HUES64 (cell line): ENCODE data around the gene SCAPER.

Experiments used
- H3K27ac ChIP-seq: 2 replicates; pipeline ENCODE4 v1.7.0; 2013; ENCODE audit warnings: low read depth, low read length, inconsistent platforms
- H3K27me3 ChIP-seq: 2 replicates; pipeline ENCODE4 v1.6.1; 2013; ENCODE audit warnings: mild to moderate bottlenecking, low read length; ENCODE audit not compliant: insufficient read depth
- H3K36me3 ChIP-seq: 2 replicates; pipeline ENCODE4 v1.6.1; 2013; ENCODE audit warnings: mild to moderate bottlenecking, low read length; ENCODE audit not compliant: insufficient read depth
- H3K4me1 ChIP-seq: 2 replicates; pipeline ENCODE4 v1.6.1; 2013; ENCODE audit warnings: mild to moderate bottlenecking, low read length, moderate library complexity; ENCODE audit not compliant: insufficient read depth
- H3K4me3 ChIP-seq: 2 replicates; pipeline ENCODE4 v1.5.1; 2013; ENCODE audit warnings: mild to moderate bottlenecking, low read length, moderate library complexity
- H3K9ac ChIP-seq: 2 replicates; pipeline ENCODE4 v1.6.1; 2013; ENCODE audit warnings: mild to moderate bottlenecking, low read depth, low read length
- H3K9me3 ChIP-seq: 2 replicates; pipeline ENCODE4 v1.6.1; 2013; ENCODE audit warnings: low read depth, low read length; ENCODE audit not compliant: insufficient read depth
- WGBS: fragments of 150-250, 120-280 bp; methylation state at CpG from one replicate; pipeline ENCODE4 v1.1.7; 2013; ENCODE audit warnings: missing lambda C conversion rate; 5-methylcytosine and 5-hydroxymethylcytosine counted together

SCAPER gene

DNA sequence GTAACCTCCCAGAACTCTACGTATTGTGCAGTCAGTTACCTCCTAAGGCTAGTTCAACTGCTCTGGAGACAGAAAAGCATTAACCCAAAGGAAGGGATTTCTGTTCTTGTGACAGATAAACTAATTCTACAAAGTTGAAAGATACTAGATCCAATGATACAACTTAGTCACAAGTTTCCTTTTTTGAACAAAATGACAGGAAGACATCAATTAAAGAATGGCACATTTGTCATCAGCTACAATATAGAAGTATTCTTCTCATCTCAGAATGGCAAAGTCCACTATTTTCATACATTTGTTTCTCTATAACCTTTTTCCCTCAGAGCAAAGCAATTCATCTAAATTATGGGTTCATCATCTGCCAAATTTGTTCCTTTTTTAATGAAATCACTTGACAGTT, 524.9 kb downstream of the SCAPER start:
- peaks cover 12% of the 10 kb centered on the region; the same call in 1 of the 2 replicates for H3K4me1 ChIP-seq
- no peaks in the 10 kb centered on the region for H3K9me3 ChIP-seq
- H3K9ac ChIP-seq, result no peak overlapping the region
- H3K4me3 ChIP-seq, result no peak overlapping the region
- no peaks in the 10 kb centered on the region for H3K27me3 ChIP-seq
- 100% methylated on average over 1 of the region's 1 CpG for WGBS
- no peaks in the 10 kb centered on the region for H3K36me3 ChIP-seq
- no peak overlapping the region for H3K27ac ChIP-seq

DNA sequence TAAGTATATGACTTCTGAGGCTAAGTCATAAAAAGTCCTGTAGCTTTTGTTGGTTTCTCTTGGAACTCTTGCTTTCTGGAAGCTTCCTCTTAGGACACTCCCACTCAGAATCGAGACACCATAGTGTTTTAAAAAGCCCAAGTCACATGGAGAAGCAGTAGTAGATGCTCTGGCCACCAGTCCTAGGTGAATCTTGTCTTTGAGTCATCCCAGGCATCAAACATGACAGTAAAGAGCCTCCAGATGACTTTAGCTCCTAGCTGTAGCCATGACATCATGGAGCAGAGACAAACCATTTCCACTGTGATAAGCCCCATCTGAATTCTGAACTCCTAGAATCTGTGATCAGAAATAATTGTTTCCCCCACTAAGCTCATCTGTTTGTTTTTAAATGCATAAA, 526.4 kb downstream of the SCAPER start:
- Histone ChIP-seq H3K9ac (no peak overlapping the region), H3K27me3 (no peaks in the 10 kb centered on the region), H3K4me3 (no peak overlapping the region), H3K36me3 (no peaks in the 10 kb centered on the region), H3K4me1 (peaks cover 12% of the 10 kb centered on the region; the same call in 1 of the 2 replicates), H3K9me3 (no peaks in the 10 kb centered on the region), H3K27ac (no peak overlapping the region)
- 83% methylated on average over 1 of the region's 1 CpG for WGBS

DNA sequence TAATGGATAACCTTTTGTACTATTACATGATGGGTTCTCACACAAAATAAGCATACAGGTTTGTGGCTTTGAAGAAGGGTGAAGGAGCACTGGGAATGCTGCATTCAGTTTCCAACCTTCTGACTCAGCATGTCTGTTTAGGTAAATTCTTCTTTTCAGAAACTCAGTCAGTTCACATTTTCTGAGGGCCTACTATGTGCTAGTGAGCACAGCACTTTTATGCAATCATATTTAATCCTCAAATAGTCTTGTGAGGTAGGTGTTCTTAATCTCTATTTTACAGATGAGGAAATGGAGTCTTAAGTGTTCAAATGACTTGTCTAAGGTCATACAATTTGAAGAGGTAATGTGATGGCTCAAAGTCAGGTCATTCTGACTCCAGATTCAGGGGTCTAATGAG, 527.4 kb downstream of the SCAPER start:
- Histone ChIP-seq H3K27ac (no peak overlapping the region), H3K4me1 (peaks cover 12% of the 10 kb centered on the region; the same call in 1 of the 2 replicates)

DNA sequence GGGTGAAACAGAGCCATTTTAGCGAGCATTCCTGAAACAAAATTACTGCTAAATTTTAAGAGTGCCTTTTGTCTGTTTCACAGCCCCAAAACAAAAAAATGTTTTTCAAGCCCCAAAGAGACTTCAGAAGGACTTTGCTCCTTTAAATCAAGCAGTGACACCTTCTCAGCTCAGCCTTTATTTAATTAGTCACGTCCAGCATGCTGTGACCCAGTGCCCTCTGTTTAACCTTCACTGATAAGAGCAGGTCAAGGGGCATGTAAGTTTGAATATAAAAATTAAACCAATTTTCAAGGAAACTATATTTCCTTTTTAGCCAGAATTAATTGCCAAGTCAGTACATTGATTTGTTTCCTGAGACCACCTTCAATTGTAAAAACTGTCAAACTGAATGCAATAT, 527.9 kb downstream of the SCAPER start:
- Histone ChIP-seq H3K9me3 (no peaks in the 10 kb centered on the region), H3K9ac (no peak overlapping the region), H3K27me3 (no peaks in the 10 kb centered on the region), H3K4me3 (no peak overlapping the region), H3K36me3 (no peaks in the 10 kb centered on the region), H3K27ac (no peak overlapping the region), H3K4me1 (peaks cover 12% of the 10 kb centered on the region; the same call in 1 of the 2 replicates)
- WGBS, result 74% methylated on average over 2 of the region's 2 CpGs

More for the DNA sequence above, 527.4 kb downstream of the SCAPER start:
- H3K27me3 ChIP-seq, result no peaks in the 10 kb centered on the region
- no peaks in the 10 kb centered on the region for H3K36me3 ChIP-seq
- H3K4me3 ChIP-seq, result no peak overlapping the region
- no peak overlapping the region for H3K9ac ChIP-seq
- no peaks in the 10 kb centered on the region for H3K9me3 ChIP-seq

DNA sequence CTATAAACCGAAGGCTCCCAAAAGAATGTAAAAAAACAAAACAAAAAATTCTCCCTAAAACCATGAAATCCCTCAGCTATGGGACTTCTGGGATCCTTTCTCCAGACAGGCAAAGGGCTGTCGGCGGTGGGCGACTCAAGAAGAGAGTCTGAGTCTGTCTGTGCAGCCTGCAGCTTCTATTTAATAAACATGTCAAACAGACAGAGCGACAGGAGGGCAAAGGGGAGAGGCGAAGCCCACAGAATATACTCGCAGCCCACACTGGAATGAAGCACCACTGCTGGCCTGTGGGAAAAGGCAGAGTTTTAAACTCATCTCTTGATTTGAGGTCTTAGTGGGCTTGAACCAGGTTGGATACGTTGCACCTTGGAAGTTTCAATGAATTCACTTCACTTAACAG, 528.3 kb downstream of the SCAPER start:
- Histone ChIP-seq H3K36me3 (no peaks in the 10 kb centered on the region), H3K9ac (no peak overlapping the region), H3K9me3 (no peaks in the 10 kb centered on the region), H3K27me3 (no peaks in the 10 kb centered on the region), H3K4me1 (peaks cover 12% of the 10 kb centered on the region; the same call in 1 of the 2 replicates), H3K4me3 (no peak overlapping the region), H3K27ac (no peak overlapping the region)
- 89% methylated on average over 8 of the region's 8 CpGs for WGBS

DNA sequence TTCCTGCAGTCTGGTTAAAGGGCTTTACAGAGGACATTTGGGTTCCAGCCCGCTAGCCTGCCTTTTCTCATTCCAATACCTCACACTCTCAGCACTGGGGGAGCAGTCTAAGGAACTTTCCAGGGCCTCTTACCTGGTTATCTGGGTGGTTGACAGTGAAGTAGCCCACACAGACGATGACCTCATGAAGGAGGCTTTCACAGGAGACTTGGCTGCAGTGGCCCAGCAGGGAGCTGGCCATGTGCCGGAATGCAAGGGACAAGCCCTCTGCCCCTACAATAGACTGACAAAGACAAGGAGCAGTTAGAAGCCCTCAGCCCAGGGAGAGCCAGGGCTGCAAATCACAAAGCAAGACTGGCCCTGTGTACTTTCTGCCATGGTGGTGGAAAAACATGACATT, 529.1 kb downstream of the SCAPER start:
- peaks cover 12% of the 10 kb centered on the region; the same call in 1 of the 2 replicates for H3K4me1 ChIP-seq

DNA sequence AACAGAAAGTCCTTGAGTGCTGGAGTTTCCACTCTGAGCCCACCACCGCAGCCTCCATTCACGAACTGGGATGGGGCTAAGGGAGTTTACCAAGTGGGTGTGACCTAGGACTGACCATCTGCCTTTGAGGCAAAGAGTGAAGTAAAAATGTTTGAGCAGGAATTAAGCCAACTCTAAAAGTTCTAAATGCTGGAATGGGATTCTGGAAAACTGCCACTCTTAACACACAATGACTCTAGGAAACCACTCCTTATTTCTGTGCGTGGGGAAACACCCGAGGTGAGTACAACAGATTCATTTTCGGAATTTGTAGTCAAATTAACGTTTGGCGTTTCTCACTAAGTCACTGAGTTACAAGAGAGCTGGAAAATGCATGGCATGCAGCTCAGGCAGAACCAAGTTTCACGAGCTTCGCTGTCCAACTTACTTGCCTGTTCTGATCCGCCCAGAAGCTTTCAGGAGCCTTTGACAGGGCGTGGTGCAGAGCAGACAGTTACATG, 537.0 kb downstream of the SCAPER start:
- H3K4me3 ChIP-seq, result no peak overlapping the region
- no peaks in the 10 kb centered on the region for H3K27me3 ChIP-seq
- no peaks in the 10 kb centered on the region for H3K4me1 ChIP-seq
- H3K36me3 ChIP-seq, result no peaks in the 10 kb centered on the region
- no peak overlapping the region for H3K27ac ChIP-seq
- H3K9ac ChIP-seq, result no peak overlapping the region
- no peaks in the 10 kb centered on the region for H3K9me3 ChIP-seq
- WGBS, result 88% methylated on average over 11 of the region's 11 CpGs

More for the DNA sequence above, 529.1 kb downstream of the SCAPER start:
- H3K9me3 ChIP-seq, result no peaks in the 10 kb centered on the region
- 72% methylated on average over 3 of the region's 3 CpGs for WGBS
- H3K27ac ChIP-seq, result no peak overlapping the region
- no peaks in the 10 kb centered on the region for H3K36me3 ChIP-seq
- no peak overlapping the region for H3K4me3 ChIP-seq
- H3K27me3 ChIP-seq, result no peaks in the 10 kb centered on the region
- no peak overlapping the region for H3K9ac ChIP-seq

DNA sequence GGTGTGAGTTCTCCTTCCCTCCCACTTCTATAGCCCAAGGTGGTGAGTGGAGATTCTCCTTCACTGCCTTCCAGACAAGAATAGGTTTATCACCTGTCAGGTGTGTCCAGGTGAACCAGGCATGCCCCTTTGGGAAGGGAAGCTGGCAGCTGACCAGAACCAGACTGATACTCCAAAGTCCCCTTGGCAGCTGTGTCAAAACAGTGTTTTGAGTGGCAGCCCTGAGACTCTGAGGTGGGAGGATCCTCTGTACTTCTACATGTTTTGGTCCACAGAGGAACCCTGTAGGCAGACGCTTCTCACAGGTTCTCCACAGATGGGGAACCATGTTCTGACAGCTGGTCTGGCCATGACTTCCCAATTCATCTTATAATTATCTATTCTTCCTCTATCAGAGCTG, 538.4 kb downstream of the SCAPER start:
- Histone ChIP-seq H3K9ac (no peak overlapping the region), H3K36me3 (no peaks in the 10 kb centered on the region), H3K4me1 (no peaks in the 10 kb centered on the region), H3K4me3 (no peak overlapping the region), H3K9me3 (no peaks in the 10 kb centered on the region), H3K27me3 (no peaks in the 10 kb centered on the region), H3K27ac (no peak overlapping the region)
- WGBS, result 96% methylated on average over 1 of the region's 1 CpG

DNA sequence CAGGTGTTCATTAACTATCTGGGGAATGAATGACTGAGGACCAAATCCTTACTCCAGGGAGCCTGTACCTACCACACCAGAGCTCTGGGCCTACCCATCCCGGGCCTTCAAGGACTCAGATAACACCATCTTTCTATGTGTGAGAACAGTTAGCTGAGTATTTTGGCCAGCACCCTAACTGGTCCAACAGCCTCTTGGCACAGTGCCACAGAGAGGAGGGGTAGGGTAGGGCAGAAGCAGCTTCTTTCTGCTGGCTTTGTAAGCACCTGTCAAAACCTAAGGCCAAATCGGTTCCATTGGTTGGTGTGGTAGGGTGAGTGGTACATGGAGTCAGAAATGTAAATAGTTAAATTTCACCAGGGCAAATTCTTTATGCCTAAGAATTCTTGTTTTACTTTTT, 541.9 kb downstream of the SCAPER start:
- H3K27me3 ChIP-seq, result no peaks in the 10 kb centered on the region
- H3K4me1 ChIP-seq, result no peaks in the 10 kb centered on the region
- 92% methylated on average over 1 of the region's 2 CpGs for WGBS
- H3K9ac ChIP-seq, result no peak overlapping the region
- no peaks in the 10 kb centered on the region for H3K36me3 ChIP-seq
- H3K9me3 ChIP-seq, result no peaks in the 10 kb centered on the region
- no peak overlapping the region for H3K27ac ChIP-seq
- H3K4me3 ChIP-seq, result no peak overlapping the region

DNA sequence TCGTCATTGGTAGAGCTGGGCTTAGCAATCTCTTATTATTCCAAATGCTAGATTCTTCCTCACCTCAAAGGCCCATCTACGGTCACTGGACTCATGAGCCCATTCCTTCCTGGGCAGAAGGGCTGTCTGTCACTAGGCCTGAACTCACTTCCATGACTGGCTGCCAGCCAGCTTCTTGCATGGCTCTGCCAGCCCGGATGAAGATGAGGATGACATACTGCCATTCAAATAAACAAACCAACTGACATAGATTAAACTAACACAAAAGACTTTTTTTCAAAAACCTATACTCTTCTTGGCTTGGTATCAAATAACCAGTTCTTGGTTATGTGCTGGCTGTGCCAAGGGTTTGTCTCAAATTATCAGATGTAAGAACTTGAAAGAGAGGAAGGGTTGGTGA, 544.7 kb downstream of the SCAPER start:
- Histone ChIP-seq H3K9ac (no peak overlapping the region), H3K27me3 (no peaks in the 10 kb centered on the region), H3K4me1 (no peaks in the 10 kb centered on the region), H3K9me3 (no peaks in the 10 kb centered on the region), H3K27ac (no peak overlapping the region), H3K36me3 (no peaks in the 10 kb centered on the region), H3K4me3 (no peak overlapping the region)
- 93% methylated on average over 3 of the region's 3 CpGs for WGBS

DNA sequence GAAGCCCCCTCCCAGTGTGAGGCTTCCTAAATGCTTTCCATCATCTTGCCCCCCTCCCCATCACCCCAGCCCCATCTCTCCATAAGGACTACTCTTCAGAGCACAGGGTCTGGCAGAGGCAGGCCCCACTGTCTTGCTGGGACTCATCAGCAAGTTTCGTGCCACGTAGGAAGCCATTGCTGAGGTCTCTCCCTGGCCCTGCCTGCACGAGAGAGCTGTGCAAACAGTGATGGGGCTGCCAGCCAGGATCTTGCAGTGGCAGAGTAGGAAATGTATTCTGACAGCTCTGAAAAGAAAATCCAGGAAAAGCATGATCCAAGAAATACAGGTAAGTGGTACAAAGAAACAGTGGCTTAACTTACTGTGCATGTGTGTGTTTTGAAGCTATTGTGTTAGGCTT, 546.0 kb downstream of the SCAPER start:
- Histone ChIP-seq H3K9ac (no peak overlapping the region), H3K4me3 (no peak overlapping the region), H3K4me1 (no peaks in the 10 kb centered on the region), H3K27ac (no peak overlapping the region), H3K36me3 (no peaks in the 10 kb centered on the region), H3K9me3 (no peaks in the 10 kb centered on the region), H3K27me3 (no peaks in the 10 kb centered on the region)
- 91% methylated on average over 3 of the region's 3 CpGs for WGBS

DNA sequence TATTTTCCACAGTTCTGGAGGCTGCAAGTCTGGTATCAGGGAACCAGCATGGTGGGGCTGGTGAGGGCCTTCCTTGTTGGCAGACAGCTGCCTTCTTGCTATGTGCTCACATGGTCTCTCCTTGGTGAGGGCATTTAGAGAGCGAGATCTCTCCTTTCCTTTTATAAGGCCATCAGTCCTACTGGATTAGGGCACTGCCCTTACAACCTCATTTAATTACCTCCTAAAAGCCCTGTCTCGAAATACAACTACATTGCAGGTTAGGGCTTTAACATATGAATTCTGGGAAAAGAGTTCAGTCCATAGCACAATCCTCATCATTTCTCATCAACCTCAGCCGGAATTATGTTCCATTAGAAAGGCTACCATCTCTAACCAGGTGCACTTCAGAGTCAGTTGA, 546.7 kb downstream of the SCAPER start:
- WGBS, result 95% methylated on average over 3 of the region's 3 CpGs
- H3K4me1 ChIP-seq, result no peaks in the 10 kb centered on the region
- no peak overlapping the region for H3K27ac ChIP-seq

More for the DNA sequence above, 546.7 kb downstream of the SCAPER start:
- H3K4me3 ChIP-seq, result no peak overlapping the region
- no peaks in the 10 kb centered on the region for H3K36me3 ChIP-seq
- no peak overlapping the region for H3K9ac ChIP-seq
- H3K27me3 ChIP-seq, result peaks cover 3% of the 10 kb centered on the region
- H3K9me3 ChIP-seq, result no peaks in the 10 kb centered on the region
